Mucosa of rectum (tissue), 2 donors: ENCODE data around the gene SH2D3C.

Source experiments
- H3K27ac ChIP-seq, 2 donors: one replicate each; pipeline ENCODE4 v1.7.0; 2013; ENCODE audit warnings: inconsistent platforms in 2 of 2, low read depth in 2 of 2, low read length in 2 of 2
- H3K27me3 ChIP-seq, 2 donors: one replicate each; pipeline ENCODE4 v1.7.0; 2013; ENCODE audit warnings: low read length in 2 of 2; ENCODE audit not compliant: control insufficient read depth in 2 of 2, insufficient read depth in 2 of 2
- H3K36me3 ChIP-seq, 2 donors: one replicate each; pipeline ENCODE4 v1.7.0; 2013; ENCODE audit warnings: low read length in 2 of 2; ENCODE audit not compliant: control insufficient read depth in 2 of 2, insufficient read depth in 2 of 2
- H3K4me1 ChIP-seq, 2 donors: one replicate each; pipeline ENCODE4 v1.7.0; 2013; ENCODE audit warnings: low read length in 2 of 2, mild to moderate bottlenecking in 1 of 2; ENCODE audit not compliant: control insufficient read depth in 2 of 2, insufficient read depth in 2 of 2
- H3K4me3 ChIP-seq, 2 donors: one replicate each; pipeline ENCODE4 v1.7.0; 2013; ENCODE audit warnings: low read length in 2 of 2
- H3K9ac ChIP-seq, 2 donors: one replicate each; pipeline ENCODE4 v1.7.0; 2013; ENCODE audit warnings: low read length in 2 of 2, low read depth in 1 of 2, mild to moderate bottlenecking in 1 of 2
- H3K9me3 ChIP-seq, 2 donors: one replicate each; pipeline ENCODE4 v1.7.0; 2013; ENCODE audit warnings: low read length in 2 of 2; ENCODE audit not compliant: control insufficient read depth in 2 of 2
- donor health status: healthy.
- donor health status: Normal muscosa, but diverticular disease.

The SH2D3C gene

DNA sequence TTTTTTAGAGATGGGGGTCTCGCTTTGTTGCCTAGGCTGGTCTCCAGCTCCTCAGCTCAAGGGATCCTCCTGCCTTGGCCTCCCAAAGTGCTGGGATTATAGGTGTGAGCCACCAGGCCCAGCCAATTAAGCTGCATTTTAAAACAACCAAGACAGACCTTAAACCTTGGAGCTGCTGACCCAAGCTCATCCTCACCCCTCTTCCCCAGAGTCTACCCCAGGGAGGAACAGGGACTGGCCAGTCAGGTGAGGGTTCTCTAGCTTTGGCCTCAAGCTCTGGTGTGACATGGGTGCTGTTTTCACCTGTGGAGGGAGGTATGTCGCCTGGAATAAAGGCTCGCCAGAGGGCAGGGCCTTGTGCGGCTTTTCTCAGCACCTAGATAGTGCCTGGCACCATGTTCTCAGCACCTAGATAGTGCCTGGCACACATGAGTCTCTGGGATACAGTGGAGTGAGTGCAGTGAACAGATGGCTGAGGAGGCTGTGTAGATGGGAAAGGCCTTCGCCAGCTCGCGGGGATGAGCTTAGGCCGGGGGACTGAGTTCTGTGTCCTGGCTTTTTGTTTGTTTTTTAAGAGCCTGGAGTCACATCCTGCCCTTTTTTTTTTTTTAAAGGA, 14.7 kb upstream of the SH2D3C start:
- H3K27me3 ChIP-seq, result no peaks in the 10 kb centered on the region
- no peak overlapping the region for H3K4me3 ChIP-seq
- H3K27ac ChIP-seq, result no peak overlapping the region
- no peak overlapping the region for H3K9ac ChIP-seq
- no peaks in the 10 kb centered on the region for H3K9me3 ChIP-seq
- peaks cover 13 to 15% of the 10 kb centered on the region in 2 donors for H3K4me1 ChIP-seq
- H3K36me3 ChIP-seq, result peaks cover 36 to 37% of the 10 kb centered on the region in 2 donors

DNA sequence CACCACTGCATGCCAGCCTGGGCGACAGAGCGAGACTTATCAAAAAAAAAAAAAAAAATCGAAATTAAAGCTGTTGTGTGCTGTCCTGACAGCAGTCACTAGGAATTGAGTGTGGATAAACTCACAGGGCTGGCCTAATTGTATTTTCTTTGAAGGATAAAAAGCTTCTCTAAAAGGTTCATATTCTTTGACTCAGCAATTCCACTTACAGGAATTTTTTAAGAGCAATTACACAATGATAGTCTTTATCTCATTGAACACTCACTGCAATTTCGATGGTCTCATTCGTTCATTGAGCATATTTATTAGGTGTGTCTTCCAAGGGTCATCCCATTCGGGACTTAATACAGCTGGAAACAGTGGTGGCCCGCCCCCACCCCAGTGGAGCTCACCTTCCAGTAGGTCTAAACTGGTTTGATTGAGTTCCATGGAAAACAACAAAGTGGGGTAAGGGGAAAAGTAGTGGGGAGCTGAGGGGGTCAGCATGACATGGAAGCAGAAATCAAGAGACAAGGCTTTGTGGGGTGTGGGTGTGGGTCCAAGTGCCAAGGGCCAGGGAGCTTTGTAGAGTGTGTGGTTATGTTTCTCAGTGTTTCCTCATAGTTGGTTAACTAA, 14.1 kb upstream of the SH2D3C start:
- Histone ChIP-seq H3K4me3 (no peak overlapping the region), H3K9ac (no peak overlapping the region), H3K4me1 (peaks cover 11 to 13% of the 10 kb centered on the region in 2 donors), H3K27me3 (no peaks in the 10 kb centered on the region), H3K27ac (no peak overlapping the region), H3K36me3 (peaks cover 42 to 44% of the 10 kb centered on the region in 2 donors), H3K9me3 (no peaks in the 10 kb centered on the region)

DNA sequence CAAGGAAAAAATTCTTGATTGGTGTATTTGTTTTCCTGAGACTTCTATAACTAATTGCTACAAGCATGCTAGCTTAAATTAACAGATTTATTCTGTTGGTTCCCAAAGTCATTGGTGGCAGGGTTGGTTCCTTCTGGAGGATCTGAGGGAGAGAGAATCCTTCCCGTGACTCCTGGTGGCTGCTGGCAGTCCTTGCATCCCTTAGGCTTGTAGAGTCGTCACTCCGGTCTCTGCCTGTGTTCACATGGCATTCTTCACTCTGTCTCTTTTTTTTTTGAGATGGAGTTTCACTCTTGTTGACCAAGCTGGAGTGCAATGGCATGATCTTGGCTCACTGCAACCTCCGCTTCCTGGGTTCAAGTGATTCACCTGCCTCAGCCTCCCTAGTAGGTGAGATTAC, 12.6 kb upstream of the SH2D3C start:
- H3K9ac ChIP-seq, result no peak overlapping the region

DNA sequence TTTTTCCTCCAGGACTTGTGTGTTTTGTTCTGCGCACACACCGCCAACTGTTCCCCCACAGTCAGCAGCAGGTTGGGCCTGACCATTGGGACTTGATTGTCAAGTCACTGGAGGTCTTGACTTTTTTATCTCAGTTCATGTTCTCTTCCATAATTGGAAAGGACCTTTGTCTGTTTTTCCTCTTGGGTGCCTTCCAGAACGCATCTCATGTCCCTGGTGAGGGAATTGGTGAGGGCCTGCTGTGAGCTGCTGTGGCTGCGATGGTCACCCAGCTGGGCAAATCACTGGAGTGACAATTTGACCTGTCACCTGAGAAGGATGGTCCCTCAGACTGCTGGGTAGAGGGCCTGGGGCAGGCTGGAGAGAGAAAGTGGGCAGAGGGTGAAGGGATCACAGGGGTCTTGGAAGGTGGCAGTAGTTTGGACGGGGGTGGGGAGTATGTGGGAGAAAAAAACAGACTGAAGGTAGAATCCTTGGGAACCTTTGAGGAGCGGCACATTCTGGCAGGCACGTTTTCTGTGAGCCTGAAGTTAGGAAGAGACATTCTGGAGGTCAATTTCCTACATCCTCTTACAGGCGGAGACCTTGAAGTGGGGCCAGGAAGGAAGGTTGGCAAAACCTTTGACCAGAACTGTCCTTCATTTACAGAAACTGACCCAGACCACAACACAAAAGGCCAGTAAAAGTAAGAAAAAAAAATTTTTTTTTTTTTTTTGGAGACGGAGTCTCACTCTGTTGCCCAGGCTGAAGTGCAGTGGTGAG, 11.8 kb upstream of the SH2D3C start:
- Histone ChIP-seq H3K4me3 (no peak overlapping the region), H3K9me3 (no peaks in the 10 kb centered on the region), H3K9ac (no peak overlapping the region), H3K4me1 (peaks cover 4 to 11% of the 10 kb centered on the region in 2 donors), H3K27me3 (no peaks in the 10 kb centered on the region), H3K36me3 (peaks cover 47 to 50% of the 10 kb centered on the region in 2 donors), H3K27ac (no peak overlapping the region)

More for the DNA sequence above, 12.6 kb upstream of the SH2D3C start:
- H3K4me3 ChIP-seq, result no peak overlapping the region
- no peaks in the 10 kb centered on the region for H3K9me3 ChIP-seq
- no peaks in the 10 kb centered on the region for H3K27me3 ChIP-seq
- peaks cover 47 to 50% of the 10 kb centered on the region in 2 donors for H3K36me3 ChIP-seq
- H3K4me1 ChIP-seq, result peaks cover 8 to 11% of the 10 kb centered on the region in 2 donors
- no peak overlapping the region for H3K27ac ChIP-seq

DNA sequence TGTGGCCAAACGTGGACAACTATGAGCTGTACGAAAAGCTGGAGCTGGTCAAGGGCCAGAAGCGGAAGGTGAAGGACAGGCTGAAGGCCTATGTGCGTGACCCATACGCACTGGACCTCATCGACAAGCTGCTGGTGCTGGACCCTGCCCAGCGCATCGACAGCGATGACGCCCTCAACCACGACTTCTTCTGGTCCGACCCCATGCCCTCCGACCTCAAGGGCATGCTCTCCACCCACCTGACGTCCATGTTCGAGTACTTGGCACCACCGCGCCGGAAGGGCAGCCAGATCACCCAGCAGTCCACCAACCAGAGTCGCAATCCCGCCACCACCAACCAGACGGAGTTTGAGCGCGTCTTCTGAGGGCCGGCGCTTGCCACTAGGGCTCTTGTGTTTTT, 10.7 kb upstream of the SH2D3C start:
- no peak overlapping the region for H3K9ac ChIP-seq
- H3K27ac ChIP-seq, result no peak overlapping the region
- peaks cover 10 to 12% of the 10 kb centered on the region in 2 donors for H3K4me1 ChIP-seq
- peaks cover 47 to 50% of the 10 kb centered on the region in 2 donors for H3K36me3 ChIP-seq
- H3K9me3 ChIP-seq, result no peaks in the 10 kb centered on the region
- no peak overlapping the region for H3K4me3 ChIP-seq
- no peaks in the 10 kb centered on the region for H3K27me3 ChIP-seq

DNA sequence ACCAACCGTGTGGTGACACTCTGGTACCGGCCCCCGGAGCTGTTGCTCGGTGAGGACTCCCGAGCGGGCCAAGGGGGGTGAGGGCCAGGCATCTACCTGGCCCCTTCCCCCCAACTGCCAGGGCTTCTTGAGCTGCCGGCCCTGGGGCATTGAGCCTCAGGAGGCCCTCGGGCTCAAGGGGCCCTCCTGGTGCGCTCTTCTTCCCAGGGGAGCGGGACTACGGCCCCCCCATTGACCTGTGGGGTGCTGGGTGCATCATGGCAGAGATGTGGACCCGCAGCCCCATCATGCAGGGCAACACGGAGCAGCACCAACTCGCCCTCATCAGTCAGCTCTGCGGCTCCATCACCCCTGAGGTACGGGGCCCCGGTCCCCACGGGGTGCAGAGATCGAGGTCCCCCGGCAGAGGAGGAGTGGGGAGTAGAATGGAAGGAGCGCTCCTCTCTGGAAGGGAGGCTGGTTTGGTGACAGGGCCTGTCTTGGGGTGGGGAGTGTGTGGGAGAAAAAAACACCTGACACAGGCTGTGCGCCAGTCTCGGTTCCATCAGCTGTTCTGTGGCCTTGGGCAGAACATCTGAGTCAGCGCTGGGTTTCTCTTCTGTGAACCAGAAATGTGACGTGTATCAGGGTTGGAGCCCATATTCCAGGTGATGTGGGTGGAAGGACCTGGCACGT, 10.0 kb upstream of the SH2D3C start:
- H3K4me1 ChIP-seq, result peaks cover 10 to 15% of the 10 kb centered on the region in 2 donors
- no peak overlapping the region for H3K9ac ChIP-seq
- peaks cover 0 to 2% of the 10 kb centered on the region in 2 donors for H3K27me3 ChIP-seq
- no peak overlapping the region for H3K4me3 ChIP-seq
- no peaks in the 10 kb centered on the region for H3K9me3 ChIP-seq
- no peak overlapping the region for H3K27ac ChIP-seq
- peaks cover 47 to 50% of the 10 kb centered on the region in 2 donors for H3K36me3 ChIP-seq

GRCh38 chr9:127786773-127787104, 8.3 kb upstream of the SH2D3C start:
- peak overlapping the region; percentile 82 to 89 for H3K4me3 ChIP-seq
- peak overlapping the region; percentile 85 to 91 for H3K9ac ChIP-seq
- peaks cover 43 to 46% of the 10 kb centered on the region in 2 donors for H3K36me3 ChIP-seq
- H3K27me3 ChIP-seq, result peaks cover 0 to 2% of the 10 kb centered on the region in 2 donors
- H3K9me3 ChIP-seq, result no peaks in the 10 kb centered on the region
- H3K27ac ChIP-seq, result peak overlapping the region; percentile 90 to 94
- peaks cover 10 to 18% of the 10 kb centered on the region in 2 donors for H3K4me1 ChIP-seq

GRCh38 chr9:127785933-127786772, 7.7 kb upstream of the SH2D3C start, which contains the start of gene CDK9:
Gene CDK9, plus strand, starts transcription at chr9:127786034. Its CDS starts 115 bp downstream, at chr9:127786149.
- peak within 1 kb of the TSS; percentile 90 to 94 for H3K27ac ChIP-seq

More at GRCh38 chr9:127785933-127786772, 7.7 kb upstream of the SH2D3C start, which contains the start of gene CDK9:
- H3K4me3 ChIP-seq, result peak within 1 kb of the TSS; percentile 82 to 89
- peaks cover 10 to 18% of the 10 kb centered on the region in 2 donors for H3K4me1 ChIP-seq
- H3K27me3 ChIP-seq, result peaks cover 0 to 2% of the 10 kb centered on the region in 2 donors
- H3K9ac ChIP-seq, result peak within 1 kb of the TSS; percentile 85 to 91
- H3K36me3 ChIP-seq, result peaks cover 39 to 42% of the 10 kb centered on the region in 2 donors
- H3K9me3 ChIP-seq, result no peaks in the 10 kb centered on the region
